Body of pancreas (tissue), 4 donors: Measurements from ENCODE around the gene NME3.

ENCODE experiments used
- POLR2A ChIP-seq, 3 donors: fragments of 450-650 bp; IDR thresholded peaks; one replicate each; pipeline ENCODE4 v1.6.1; 2016; ENCODE audit warnings: antibody characterized with exemption in 3 of 3, mild to moderate bottlenecking in 2 of 3
- TF ChIP-seq, protein P1 (sequence below), 7 experiments: fragments of 450-650 bp in 4 of 7; fragments of 200-600 bp in 3 of 7; sonication (generic) in 3 of 7; IDR thresholded peaks; one replicate each; pipeline ENCODE4 v1.5.1; 2016 to 2019; ENCODE audit warnings: antibody characterized with exemption in 7 of 7

DNA sequence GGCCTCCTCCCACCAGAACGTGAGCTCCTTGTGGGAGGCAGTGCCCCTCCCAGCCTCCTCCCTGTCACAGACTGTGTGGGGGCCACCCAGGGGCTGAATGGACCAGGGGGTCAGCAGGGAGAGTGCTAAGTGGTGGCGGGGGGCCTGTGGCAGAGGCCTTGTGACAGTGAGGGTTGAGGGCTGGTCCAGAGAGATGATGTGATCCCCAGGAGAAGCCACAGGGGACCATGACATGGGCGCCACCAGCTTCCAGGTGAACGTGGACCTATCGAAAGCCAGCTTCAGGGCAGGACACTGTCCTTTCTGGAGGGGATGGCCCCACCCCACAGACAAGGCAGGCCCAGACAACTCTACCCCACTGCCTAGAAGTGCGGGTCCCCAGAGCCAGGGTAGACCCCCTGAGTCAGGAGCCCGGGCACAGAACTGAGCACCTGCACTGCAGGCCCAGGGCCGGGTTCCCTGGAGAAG, 7.9 kb upstream of the NME3 start:
- TF ChIP-seq, protein P1, sequence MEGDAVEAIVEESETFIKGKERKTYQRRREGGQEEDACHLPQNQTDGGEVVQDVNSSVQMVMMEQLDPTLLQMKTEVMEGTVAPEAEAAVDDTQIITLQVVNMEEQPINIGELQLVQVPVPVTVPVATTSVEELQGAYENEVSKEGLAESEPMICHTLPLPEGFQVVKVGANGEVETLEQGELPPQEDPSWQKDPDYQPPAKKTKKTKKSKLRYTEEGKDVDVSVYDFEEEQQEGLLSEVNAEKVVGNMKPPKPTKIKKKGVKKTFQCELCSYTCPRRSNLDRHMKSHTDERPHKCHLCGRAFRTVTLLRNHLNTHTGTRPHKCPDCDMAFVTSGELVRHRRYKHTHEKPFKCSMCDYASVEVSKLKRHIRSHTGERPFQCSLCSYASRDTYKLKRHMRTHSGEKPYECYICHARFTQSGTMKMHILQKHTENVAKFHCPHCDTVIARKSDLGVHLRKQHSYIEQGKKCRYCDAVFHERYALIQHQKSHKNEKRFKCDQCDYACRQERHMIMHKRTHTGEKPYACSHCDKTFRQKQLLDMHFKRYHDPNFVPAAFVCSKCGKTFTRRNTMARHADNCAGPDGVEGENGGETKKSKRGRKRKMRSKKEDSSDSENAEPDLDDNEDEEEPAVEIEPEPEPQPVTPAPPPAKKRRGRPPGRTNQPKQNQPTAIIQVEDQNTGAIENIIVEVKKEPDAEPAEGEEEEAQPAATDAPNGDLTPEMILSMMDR (IDR thresholded peaks at IDR 0.05), result no peak
- no peak for TF ChIP-seq POLR2A (IDR thresholded peaks at IDR 0.05)
